CD14-positive monocyte (primary cell): ENCODE data around the gene TENT4B. TPM values are rescaled to one million over a fixed set of nuclear protein-coding genes. Genes with fewer than 3 reads are reported as not detected.
"Not testable (repeated sequence)": the region's sequence is repeated elsewhere in the genome, so short reads cannot be mapped to it uniquely, and the experiment has no call there.

Experiments
- DNase-seq, 3 donors: peaks; one replicate each; pipeline ENCODE4 v3.0.0-alpha.2; 2011 to 2022
- H2AFZ ChIP-seq: 2 replicates; pipeline ENCODE4 v1.6.0; 2012; ENCODE audit warnings: mild to moderate bottlenecking, low read depth, low read length, inconsistent platforms; ENCODE audit not compliant: insufficient read depth, poor library complexity, severe bottlenecking
- H3K27ac ChIP-seq, 2 donors: 1 replicate in 1 of 2; 2 replicates in 1 of 2; pipeline ENCODE4 v1.5.1; 2012 to 2013; ENCODE audit warnings: low read length in 2 of 2, control low read depth in 1 of 2, inconsistent platforms in 1 of 2, low read depth in 1 of 2, mild to moderate bottlenecking in 1 of 2
- H3K27me3 ChIP-seq, 2 donors: one replicate each; pipeline versions ENCODE4 v1.6.0 to v1.6.1; 2011 to 2013; ENCODE audit warnings: low read length in 2 of 2; ENCODE audit not compliant: control insufficient read depth in 2 of 2, insufficient read depth in 2 of 2
- H3K36me3 ChIP-seq, 2 donors: replicated peaks in 1 of 2; 1 replicate in 1 of 2; 2 replicates in 1 of 2; pipeline versions ENCODE4 v1.5.1 to v1.6.1; 2012 to 2013; ENCODE audit warnings: low read length in 2 of 2, control low read depth in 1 of 2, inconsistent platforms in 1 of 2, mild to moderate bottlenecking in 1 of 2; ENCODE audit not compliant: insufficient read depth in 2 of 2, control insufficient read depth in 1 of 2
- H3K4me1 ChIP-seq, 2 donors: 1 replicate in 1 of 2; 2 replicates in 1 of 2; pipeline versions ENCODE4 v1.5.1 to v1.6.1; 2012 to 2013; ENCODE audit warnings: low read length in 2 of 2, control low read depth in 1 of 2, inconsistent platforms in 1 of 2, mild to moderate bottlenecking in 1 of 2, moderate library complexity in 1 of 2; ENCODE audit not compliant: insufficient read depth in 2 of 2, control insufficient read depth in 1 of 2
- H3K4me2 ChIP-seq: replicated peaks from 2 replicates; pipeline ENCODE3; 2012; ENCODE audit warnings: low read length, moderate library complexity, mild to moderate bottlenecking; ENCODE audit not compliant: poor library complexity, severe bottlenecking; ENCODE audit errors: extremely low read depth
- H3K4me3 ChIP-seq, 3 experiments: fragments of 200-600 bp in 1 of 3; sonication (generic) in 1 of 3; replicated peaks in 1 of 3; 1 replicate in 2 of 3; 2 replicates in 1 of 3; pipeline ENCODE4 v1.5.1; 2011 to 2013; ENCODE audit warnings: low read length in 3 of 3, mild to moderate bottlenecking in 3 of 3, control low read depth in 2 of 3, low read depth in 2 of 3, inconsistent platforms in 1 of 3, moderate library complexity in 1 of 3
- H3K79me2 ChIP-seq: 2 replicates; pipeline ENCODE4 v1.6.0; 2012; ENCODE audit warnings: mild to moderate bottlenecking, control low read depth, inconsistent platforms, low read length, moderate library complexity; ENCODE audit not compliant: insufficient read depth
- H3K9ac ChIP-seq: 2 replicates; pipeline ENCODE4 v1.6.0; 2017; ENCODE audit warnings: low read length, mild to moderate bottlenecking; ENCODE audit not compliant: insufficient read depth, poor library complexity, severe bottlenecking
- H3K9me3 ChIP-seq, 2 donors: replicated peaks in 1 of 2; 1 replicate in 1 of 2; 2 replicates in 1 of 2; pipeline versions ENCODE4 v1.5.1 to v1.6.1; 2012 to 2013; ENCODE audit warnings: low read length in 2 of 2, control low read depth in 1 of 2; ENCODE audit not compliant: control insufficient read depth in 1 of 2, insufficient read depth in 1 of 2
- H4K20me1 ChIP-seq: 2 replicates; pipeline ENCODE4 v1.6.0; 2012; ENCODE audit warnings: mild to moderate bottlenecking, low read length, control low read depth, moderate library complexity; ENCODE audit not compliant: insufficient read depth
- H3K27ac Mint-ChIP-seq, 7 donors: one replicate each; pipeline ENCODE4 v1.8.0; 2020; ENCODE audit warnings: mild to moderate bottlenecking in 7 of 7, mixed read lengths in 7 of 7, moderate library complexity in 6 of 7, inconsistent platforms in 2 of 7
- H3K27me3 Mint-ChIP-seq, 3 donors: one replicate each; pipeline ENCODE4 v1.8.0; 2021 to 2022; ENCODE audit warnings: low read depth in 3 of 3, mild to moderate bottlenecking in 3 of 3, mixed read lengths in 3 of 3, moderate library complexity in 3 of 3, inconsistent platforms in 1 of 3
- H3K36me3 Mint-ChIP-seq, 2 donors: one replicate each; pipeline ENCODE4 v1.8.0; 2020; ENCODE audit warnings: mixed read lengths in 2 of 2, inconsistent platforms in 1 of 2, mild to moderate bottlenecking in 1 of 2
- H3K4me1 Mint-ChIP-seq: one replicate; pipeline ENCODE4 v1.8.0; 2020; ENCODE audit warnings: mild to moderate bottlenecking, mixed read lengths
- H3K4me3 Mint-ChIP-seq, 2 donors: one replicate each; pipeline ENCODE4 v1.8.0; 2020; ENCODE audit warnings: mild to moderate bottlenecking in 2 of 2, mixed read lengths in 2 of 2, moderate library complexity in 1 of 2
- H3K9me3 Mint-ChIP-seq, 7 donors: one replicate each; pipeline ENCODE4 v1.8.0; 2020 to 2022; ENCODE audit warnings: mixed read lengths in 7 of 7, mild to moderate bottlenecking in 6 of 7, moderate library complexity in 6 of 7, inconsistent platforms in 2 of 7
- WGBS: methylation state at CpG from one replicate; pipeline ENCODE4 v1.1.5; 2013; ENCODE audit warnings: missing lambda C conversion rate; ENCODE audit not compliant: insufficient coverage; 5-methylcytosine and 5-hydroxymethylcytosine counted together
- intact Hi-C, 2 donors: fragments of 100-400 bp; cut with micrococcal nuclease; formaldehyde crosslinking; loops; one replicate each; pipeline versions ENCODE4 v1.15.0 to v1.15.1; 2023
- polyA plus RNA-seq, 3 donors: library from polyadenylated mRNA; depleted of rRNA in 1 of 3; unstranded in 2 of 3; stranded (reverse) in 1 of 3; fragments of 300-500 nt in 2 of 3; fragments of >200 nt in 1 of 3; fragmentation: Illumina TruSeq in 2 of 3; gene quantifications; 1 replicate in 2 of 3; 2 replicates in 1 of 3; pipeline ENCODE4 v1.2.3, GENCODE V29; 2012 to 2021
- TF ChIP-seq, protein P1 (sequence below): fragments of 200-600 bp; IDR thresholded peaks from one replicate; pipeline ENCODE4 v1.8.0; 2022; ENCODE audit warnings: antibody characterized with exemption, mild to moderate bottlenecking

The TENT4B gene
- polyA plus RNA-seq, 3 donors = 1.4 to 9.0 (median 1.7) TPM

DNA sequence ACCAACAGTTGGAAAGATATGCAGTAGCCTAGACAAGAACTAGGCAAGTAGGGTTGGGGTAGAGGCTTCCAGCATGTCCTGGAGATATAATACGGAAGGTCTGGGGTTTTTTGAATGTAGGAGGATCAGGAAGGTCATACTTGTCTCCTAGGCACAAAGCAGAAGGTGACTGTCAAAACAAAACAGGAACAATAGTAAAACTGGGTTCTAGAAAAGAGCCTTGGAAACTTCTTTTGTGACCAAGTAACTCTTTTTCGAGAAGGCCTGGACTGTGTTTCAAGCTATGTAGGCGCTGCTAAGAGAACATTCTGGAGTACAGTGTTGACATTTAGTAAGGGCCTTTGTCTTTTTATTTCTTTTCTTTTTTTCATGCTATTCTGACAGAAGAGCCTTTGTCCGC, 26.9 kb upstream of the TENT4B start:
- 93% methylated on average over 2 of the region's 4 CpGs for WGBS
- intact Hi-C loops = no loop called here
- no peaks in the 10 kb centered on the region for H3K36me3 Mint-ChIP-seq

DNA sequence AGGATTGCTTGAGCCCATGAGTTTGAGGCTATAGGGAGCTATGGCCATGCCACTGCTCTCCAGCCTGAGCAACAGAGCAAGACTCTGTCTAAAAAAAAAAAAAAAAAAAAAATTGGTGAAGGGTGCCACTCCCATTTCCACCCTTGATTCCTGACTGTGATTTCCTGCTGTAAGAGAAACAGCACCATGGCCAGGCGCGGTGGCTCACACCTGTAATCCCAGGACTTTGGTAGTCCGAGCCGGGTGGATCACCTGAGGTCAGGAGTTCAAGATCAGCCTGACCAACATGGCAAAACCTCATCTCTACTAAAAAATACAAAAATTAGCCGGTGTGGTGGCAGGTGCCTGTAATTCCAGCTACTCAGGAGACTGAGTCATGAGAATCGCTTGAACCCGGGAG, 20.5 kb upstream of the TENT4B start:
- H3K4me3 ChIP-seq, H3K36me3 Mint-ChIP-seq, H3K4me3 Mint-ChIP-seq, H4K20me1 ChIP-seq, H3K27ac Mint-ChIP-seq, H3K79me2 ChIP-seq, H3K36me3 ChIP-seq, H3K4me1 Mint-ChIP-seq, H3K9ac ChIP-seq, H2AFZ ChIP-seq, intact Hi-C loops, H3K4me1 ChIP-seq, H3K27me3 ChIP-seq, H3K27me3 Mint-ChIP-seq, H3K9me3 ChIP-seq, H3K9me3 Mint-ChIP-seq, H3K4me2 ChIP-seq, H3K27ac ChIP-seq, DNase-seq: not testable (repeated sequence)
- 96% methylated on average over 5 of the region's 7 CpGs for WGBS

More for the DNA sequence above, 26.9 kb upstream of the TENT4B start:
- Mint-ChIP-seq H3K27ac (no peak overlapping the region), H3K4me3 (no peak overlapping the region), H3K27me3 (peaks cover 3 to 4% (median 3%) of the 10 kb centered on the region in 3 donors), H3K9me3 (peaks cover 0 to 2% (median 0%) of the 10 kb centered on the region in 7 donors), H3K4me1 (no peaks in the 10 kb centered on the region)
- no peak for DNase-seq
- TF ChIP-seq, protein P1, sequence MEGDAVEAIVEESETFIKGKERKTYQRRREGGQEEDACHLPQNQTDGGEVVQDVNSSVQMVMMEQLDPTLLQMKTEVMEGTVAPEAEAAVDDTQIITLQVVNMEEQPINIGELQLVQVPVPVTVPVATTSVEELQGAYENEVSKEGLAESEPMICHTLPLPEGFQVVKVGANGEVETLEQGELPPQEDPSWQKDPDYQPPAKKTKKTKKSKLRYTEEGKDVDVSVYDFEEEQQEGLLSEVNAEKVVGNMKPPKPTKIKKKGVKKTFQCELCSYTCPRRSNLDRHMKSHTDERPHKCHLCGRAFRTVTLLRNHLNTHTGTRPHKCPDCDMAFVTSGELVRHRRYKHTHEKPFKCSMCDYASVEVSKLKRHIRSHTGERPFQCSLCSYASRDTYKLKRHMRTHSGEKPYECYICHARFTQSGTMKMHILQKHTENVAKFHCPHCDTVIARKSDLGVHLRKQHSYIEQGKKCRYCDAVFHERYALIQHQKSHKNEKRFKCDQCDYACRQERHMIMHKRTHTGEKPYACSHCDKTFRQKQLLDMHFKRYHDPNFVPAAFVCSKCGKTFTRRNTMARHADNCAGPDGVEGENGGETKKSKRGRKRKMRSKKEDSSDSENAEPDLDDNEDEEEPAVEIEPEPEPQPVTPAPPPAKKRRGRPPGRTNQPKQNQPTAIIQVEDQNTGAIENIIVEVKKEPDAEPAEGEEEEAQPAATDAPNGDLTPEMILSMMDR = no peak
- no peak overlapping the region for H3K4me2 ChIP-seq
- no peak overlapping the region for H2AFZ ChIP-seq
- H4K20me1 ChIP-seq = no peaks in the 10 kb centered on the region
- H3K9ac ChIP-seq = no peak overlapping the region
- no peaks in the 10 kb centered on the region for H3K9me3 ChIP-seq
- H3K4me1 ChIP-seq = no peaks in the 10 kb centered on the region
- H3K36me3 ChIP-seq = no peaks in the 10 kb centered on the region
- H3K27ac ChIP-seq = no peak overlapping the region
- no peak overlapping the region for H3K4me3 ChIP-seq
- H3K27me3 ChIP-seq = no peaks in the 10 kb centered on the region
- H3K79me2 ChIP-seq = no peaks in the 10 kb centered on the region
